ENCODE data around the gene UGT1A10.
A peak's percentile ranks its signal among the peaks of the same experiment; 100 is the strongest.

The UGT1A10 gene

DNA sequence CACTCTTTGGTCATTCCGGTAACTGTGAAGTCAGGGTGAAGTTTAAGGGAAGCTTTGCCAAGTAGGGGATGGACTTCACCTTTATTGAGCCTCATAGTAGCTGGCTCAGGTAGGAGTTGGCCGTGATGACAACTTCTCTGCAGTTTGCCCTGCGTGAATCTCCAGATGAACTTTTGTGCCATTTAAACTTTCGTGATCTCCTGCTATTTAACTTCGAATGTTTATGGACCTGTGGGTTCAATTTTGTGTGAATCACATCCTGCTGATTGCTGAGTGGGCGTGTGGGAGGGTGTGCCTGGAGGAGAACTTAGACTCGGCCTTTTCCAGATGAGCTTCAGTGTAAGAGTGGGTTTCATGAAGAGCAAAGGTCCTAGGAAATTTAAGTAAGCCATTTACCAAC lies 128.0 kb downstream of the UGT1A10 start:
- H3K27me3 ChIP-seq (ENCODE audit: insufficient read depth, low read length, poor library complexity): no peaks in the 10 kb centered on the region
- H3K79me2 ChIP-seq (ENCODE audit: control insufficient read depth, insufficient read depth, low read length): no peaks in the 10 kb centered on the region
- no peak overlapping the region for H3K4me2 ChIP-seq (ENCODE audit: low read length)
- no peak overlapping the region for H4K8ac ChIP-seq (ENCODE audit: low read depth, low read length)
- no peak overlapping the region for H3K4me3 ChIP-seq (ENCODE audit: low read length)
- no peaks in the 10 kb centered on the region for H3K4me1 ChIP-seq (ENCODE audit: control insufficient read depth, low read depth, low read length)
- WGBS (ENCODE audit: extremely low coverage, insufficient coverage, low lambda C conversion rate): no CpG with 5 or more reads among the region's 7 CpGs
- H3K23ac ChIP-seq (ENCODE audit: low read length): no peak overlapping the region
- H3K27ac ChIP-seq (ENCODE audit: low read depth, low read length): no peak overlapping the region
- H3K36me3 ChIP-seq (ENCODE audit: control insufficient read depth, insufficient read depth, low read length): no peaks in the 10 kb centered on the region
- H3K9ac ChIP-seq (ENCODE audit: low read length): no peak overlapping the region
- H2BK15ac ChIP-seq (replicated peaks; ENCODE audit: low read depth): no peak overlapping the region
- DNase-seq: no peak
- H2AK5ac ChIP-seq (ENCODE audit: low read length): no peak overlapping the region
- H3K79me1 ChIP-seq (ENCODE audit: low read length): no peaks in the 10 kb centered on the region
- no peak overlapping the region for H4K5ac ChIP-seq (ENCODE audit: low read length)
- no peak overlapping the region for H3K4ac ChIP-seq (ENCODE audit: low read depth, low read length)
- H2BK5ac ChIP-seq (ENCODE audit: low read length): no peak overlapping the region
- H2BK120ac ChIP-seq (ENCODE audit: low read depth, low read length): no peak overlapping the region
- H3K56ac ChIP-seq (ENCODE audit: low read length): no peak overlapping the region
- H3K18ac ChIP-seq (ENCODE audit: low read length): no peak overlapping the region

DNA sequence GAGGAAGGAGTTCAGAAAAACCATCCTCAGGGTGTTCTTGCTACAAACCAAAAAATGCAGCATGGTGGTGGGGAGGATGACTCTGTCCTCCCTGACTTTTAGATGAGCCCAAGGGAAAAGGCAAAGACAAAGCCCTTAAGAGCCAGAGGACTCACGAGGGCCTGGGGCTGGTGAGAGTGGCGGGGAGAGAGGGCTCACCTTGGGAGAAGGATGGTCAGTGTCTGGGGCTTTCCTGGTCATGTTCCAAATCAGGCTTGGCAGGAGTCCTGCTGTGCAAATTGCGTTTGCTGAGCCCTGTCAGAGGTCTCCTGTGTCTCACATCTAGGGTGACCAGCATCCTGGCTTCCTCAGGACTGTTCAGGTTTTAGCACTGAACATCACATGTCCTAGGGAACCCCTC lies 128.5 kb downstream of the UGT1A10 start:
- no peaks in the 10 kb centered on the region for H3K27me3 ChIP-seq (ENCODE audit: insufficient read depth, low read length, poor library complexity)
- H2BK5ac ChIP-seq (ENCODE audit: low read length): no peak overlapping the region

DNA sequence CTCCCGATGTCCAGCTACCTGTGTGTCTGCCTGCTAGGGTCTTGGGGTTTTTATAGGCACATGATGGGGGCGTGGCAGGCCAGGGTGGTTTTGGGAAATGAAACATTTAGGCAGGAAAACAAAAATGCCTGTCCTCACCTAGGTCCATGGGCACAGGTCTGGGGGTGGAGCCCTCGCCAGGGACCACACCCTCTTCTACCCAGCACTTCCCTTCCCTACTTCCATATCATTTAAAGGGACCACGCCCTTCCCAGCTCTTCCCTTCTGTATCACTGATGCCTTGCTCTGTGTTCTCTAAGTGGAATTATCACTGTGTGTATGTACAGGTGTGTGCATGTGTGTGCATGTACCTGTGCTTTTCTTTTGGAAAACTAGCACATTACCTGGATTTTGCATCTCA lies 130.2 kb downstream of the UGT1A10 start:
- Histone ChIP-seq H4K5ac (ENCODE audit: low read length) (no peak overlapping the region), H3K79me2 (ENCODE audit: control insufficient read depth, insufficient read depth, low read length) (no peaks in the 10 kb centered on the region), H3K79me1 (ENCODE audit: low read length) (no peaks in the 10 kb centered on the region), H2BK15ac (replicated peaks; ENCODE audit: low read depth) (no peak overlapping the region), H2AK5ac (ENCODE audit: low read length) (no peak overlapping the region), H3K4me1 (ENCODE audit: control insufficient read depth, low read depth, low read length) (no peaks in the 10 kb centered on the region), H3K4me2 (ENCODE audit: low read length) (no peak overlapping the region), H3K36me3 (ENCODE audit: control insufficient read depth, insufficient read depth, low read length) (no peaks in the 10 kb centered on the region), H3K9ac (ENCODE audit: low read length) (no peak overlapping the region), H3K4ac (ENCODE audit: low read depth, low read length) (no peak overlapping the region), H4K8ac (ENCODE audit: low read depth, low read length) (no peak overlapping the region), H2BK5ac (ENCODE audit: low read length) (no peak overlapping the region), H3K18ac (ENCODE audit: low read length) (no peak overlapping the region), H3K27ac (ENCODE audit: low read depth, low read length) (no peak overlapping the region), H2BK120ac (ENCODE audit: low read depth, low read length) (no peak overlapping the region), H3K23ac (ENCODE audit: low read length) (no peak overlapping the region), H3K27me3 (ENCODE audit: insufficient read depth, low read length, poor library complexity) (no peaks in the 10 kb centered on the region), H3K4me3 (ENCODE audit: low read length) (no peak overlapping the region), H3K56ac (ENCODE audit: low read length) (no peak overlapping the region)
- WGBS (ENCODE audit: extremely low coverage, insufficient coverage, low lambda C conversion rate): no CpG with 5 or more reads among the region's 4 CpGs
- DNase-seq: no peak

More for the DNA sequence above, 128.5 kb downstream of the UGT1A10 start:
- WGBS (ENCODE audit: extremely low coverage, insufficient coverage, low lambda C conversion rate): no CpG with 5 or more reads among the region's 3 CpGs
- DNase-seq: no peak
- no peak overlapping the region for H3K56ac ChIP-seq (ENCODE audit: low read length)
- H3K18ac ChIP-seq (ENCODE audit: low read length): no peak overlapping the region
- no peak overlapping the region for H4K5ac ChIP-seq (ENCODE audit: low read length)
- H4K8ac ChIP-seq (ENCODE audit: low read depth, low read length): no peak overlapping the region
- no peak overlapping the region for H2BK120ac ChIP-seq (ENCODE audit: low read depth, low read length)
- H3K4me2 ChIP-seq (ENCODE audit: low read length): no peak overlapping the region
- H2BK15ac ChIP-seq (replicated peaks; ENCODE audit: low read depth): no peak overlapping the region
- H3K27ac ChIP-seq (ENCODE audit: low read depth, low read length): no peak overlapping the region
- H3K9ac ChIP-seq (ENCODE audit: low read length): no peak overlapping the region
- no peaks in the 10 kb centered on the region for H3K79me2 ChIP-seq (ENCODE audit: control insufficient read depth, insufficient read depth, low read length)
- H3K4ac ChIP-seq (ENCODE audit: low read depth, low read length): no peak overlapping the region
- no peaks in the 10 kb centered on the region for H3K4me1 ChIP-seq (ENCODE audit: control insufficient read depth, low read depth, low read length)
- no peak overlapping the region for H3K4me3 ChIP-seq (ENCODE audit: low read length)
- H2AK5ac ChIP-seq (ENCODE audit: low read length): no peak overlapping the region
- H3K79me1 ChIP-seq (ENCODE audit: low read length): no peaks in the 10 kb centered on the region
- H3K23ac ChIP-seq (ENCODE audit: low read length): no peak overlapping the region
- no peaks in the 10 kb centered on the region for H3K36me3 ChIP-seq (ENCODE audit: control insufficient read depth, insufficient read depth, low read length)

DNA sequence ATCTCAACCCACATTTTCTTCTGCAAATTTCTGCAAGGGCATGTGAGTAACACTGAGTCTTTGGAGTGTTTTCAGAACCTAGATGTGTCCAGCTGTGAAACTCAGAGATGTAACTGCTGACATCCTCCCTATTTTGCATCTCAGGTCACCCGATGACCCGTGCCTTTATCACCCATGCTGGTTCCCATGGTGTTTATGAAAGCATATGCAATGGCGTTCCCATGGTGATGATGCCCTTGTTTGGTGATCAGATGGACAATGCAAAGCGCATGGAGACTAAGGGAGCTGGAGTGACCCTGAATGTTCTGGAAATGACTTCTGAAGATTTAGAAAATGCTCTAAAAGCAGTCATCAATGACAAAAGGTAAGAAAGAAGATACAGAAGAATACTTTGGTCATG lies 131.8 kb downstream of the UGT1A10 start:
- Histone ChIP-seq H3K4ac (ENCODE audit: low read depth, low read length) (no peak overlapping the region), H2BK120ac (ENCODE audit: low read depth, low read length) (no peak overlapping the region), H3K23ac (ENCODE audit: low read length) (no peak overlapping the region), H3K79me1 (ENCODE audit: low read length) (no peaks in the 10 kb centered on the region), H3K9ac (ENCODE audit: low read length) (no peak overlapping the region), H3K79me2 (ENCODE audit: control insufficient read depth, insufficient read depth, low read length) (no peaks in the 10 kb centered on the region), H2AK5ac (ENCODE audit: low read length) (no peak overlapping the region), H3K56ac (ENCODE audit: low read length) (no peak overlapping the region), H4K8ac (ENCODE audit: low read depth, low read length) (no peak overlapping the region), H3K27ac (ENCODE audit: low read depth, low read length) (no peak overlapping the region), H3K18ac (ENCODE audit: low read length) (no peak overlapping the region), H3K4me1 (ENCODE audit: control insufficient read depth, low read depth, low read length) (no peaks in the 10 kb centered on the region), H3K4me2 (ENCODE audit: low read length) (no peak overlapping the region), H3K27me3 (ENCODE audit: insufficient read depth, low read length, poor library complexity) (no peaks in the 10 kb centered on the region), H4K5ac (ENCODE audit: low read length) (no peak overlapping the region), H2BK5ac (ENCODE audit: low read length) (no peak overlapping the region), H2BK15ac (replicated peaks; ENCODE audit: low read depth) (no peak overlapping the region), H3K4me3 (ENCODE audit: low read length) (no peak overlapping the region), H3K36me3 (ENCODE audit: control insufficient read depth, insufficient read depth, low read length) (no peaks in the 10 kb centered on the region)
- peak; percentile 2 for DNase-seq
- WGBS (ENCODE audit: extremely low coverage, insufficient coverage, low lambda C conversion rate): no CpG with 5 or more reads among the region's 4 CpGs

DNA sequence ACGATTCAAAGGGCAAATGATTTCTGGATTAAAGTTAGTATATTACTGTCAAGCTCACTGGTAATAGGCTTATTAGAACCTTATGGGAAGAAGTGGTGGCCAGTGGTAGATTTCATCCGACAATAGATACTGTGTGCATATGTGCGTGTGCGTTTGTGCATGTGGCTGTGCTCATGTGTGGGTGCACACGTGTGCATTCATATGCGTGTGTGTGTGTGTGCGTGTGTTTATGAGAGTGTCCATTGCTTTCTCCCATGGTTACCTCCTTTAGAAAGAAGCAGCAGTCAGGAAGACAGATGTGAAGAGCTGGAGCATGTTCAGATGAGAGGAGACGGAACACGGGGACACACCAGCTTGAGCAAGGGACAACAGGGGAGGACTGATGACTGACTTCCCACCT lies 133.0 kb downstream of the UGT1A10 start:
- H3K4me3 ChIP-seq (ENCODE audit: low read length): no peak overlapping the region
- H2BK5ac ChIP-seq (ENCODE audit: low read length): no peak overlapping the region
- DNase-seq: no peak
- no peak overlapping the region for H3K9ac ChIP-seq (ENCODE audit: low read length)
- H3K4me1 ChIP-seq (ENCODE audit: control insufficient read depth, low read depth, low read length): no peaks in the 10 kb centered on the region
- no peak overlapping the region for H4K8ac ChIP-seq (ENCODE audit: low read depth, low read length)
- no peaks in the 10 kb centered on the region for H3K79me1 ChIP-seq (ENCODE audit: low read length)
- no peaks in the 10 kb centered on the region for H3K27me3 ChIP-seq (ENCODE audit: insufficient read depth, low read length, poor library complexity)
- no peak overlapping the region for H2BK120ac ChIP-seq (ENCODE audit: low read depth, low read length)
- H3K18ac ChIP-seq (ENCODE audit: low read length): no peak overlapping the region
- no peaks in the 10 kb centered on the region for H3K79me2 ChIP-seq (ENCODE audit: control insufficient read depth, insufficient read depth, low read length)
- no peaks in the 10 kb centered on the region for H3K36me3 ChIP-seq (ENCODE audit: control insufficient read depth, insufficient read depth, low read length)
- H2AK5ac ChIP-seq (ENCODE audit: low read length): no peak overlapping the region
- WGBS (ENCODE audit: extremely low coverage, insufficient coverage, low lambda C conversion rate): no CpG with 5 or more reads among the region's 9 CpGs
- H3K4ac ChIP-seq (ENCODE audit: low read depth, low read length): no peak overlapping the region
- H3K23ac ChIP-seq (ENCODE audit: low read length): no peak overlapping the region
- H4K5ac ChIP-seq (ENCODE audit: low read length): no peak overlapping the region
- no peak overlapping the region for H3K56ac ChIP-seq (ENCODE audit: low read length)
- no peak overlapping the region for H2BK15ac ChIP-seq (replicated peaks; ENCODE audit: low read depth)
- H3K4me2 ChIP-seq (ENCODE audit: low read length): no peak overlapping the region
- no peak overlapping the region for H3K27ac ChIP-seq (ENCODE audit: low read depth, low read length)

DNA sequence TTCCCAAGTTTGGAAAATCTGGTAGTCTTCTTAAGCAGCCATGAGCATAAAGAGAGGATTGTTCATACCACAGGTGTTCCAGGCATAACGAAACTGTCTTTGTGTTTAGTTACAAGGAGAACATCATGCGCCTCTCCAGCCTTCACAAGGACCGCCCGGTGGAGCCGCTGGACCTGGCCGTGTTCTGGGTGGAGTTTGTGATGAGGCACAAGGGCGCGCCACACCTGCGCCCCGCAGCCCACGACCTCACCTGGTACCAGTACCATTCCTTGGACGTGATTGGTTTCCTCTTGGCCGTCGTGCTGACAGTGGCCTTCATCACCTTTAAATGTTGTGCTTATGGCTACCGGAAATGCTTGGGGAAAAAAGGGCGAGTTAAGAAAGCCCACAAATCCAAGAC lies 135.9 kb downstream of the UGT1A10 start:
- Histone ChIP-seq H3K79me1 (ENCODE audit: low read length) (no peaks in the 10 kb centered on the region), H3K4me2 (ENCODE audit: low read length) (no peak overlapping the region), H3K9ac (ENCODE audit: low read length) (no peak overlapping the region), H2AK5ac (ENCODE audit: low read length) (no peak overlapping the region), H3K56ac (ENCODE audit: low read length) (no peak overlapping the region), H3K79me2 (ENCODE audit: control insufficient read depth, insufficient read depth, low read length) (no peaks in the 10 kb centered on the region), H2BK15ac (replicated peaks; ENCODE audit: low read depth) (no peak overlapping the region), H3K18ac (ENCODE audit: low read length) (no peak overlapping the region), H3K27me3 (ENCODE audit: insufficient read depth, low read length, poor library complexity) (no peaks in the 10 kb centered on the region), H3K4me3 (ENCODE audit: low read length) (no peak overlapping the region), H4K8ac (ENCODE audit: low read depth, low read length) (no peak overlapping the region), H3K4me1 (ENCODE audit: control insufficient read depth, low read depth, low read length) (no peaks in the 10 kb centered on the region), H3K4ac (ENCODE audit: low read depth, low read length) (no peak overlapping the region), H2BK5ac (ENCODE audit: low read length) (no peak overlapping the region), H3K23ac (ENCODE audit: low read length) (no peak overlapping the region), H3K36me3 (ENCODE audit: control insufficient read depth, insufficient read depth, low read length) (no peaks in the 10 kb centered on the region), H2BK120ac (ENCODE audit: low read depth, low read length) (no peak overlapping the region), H4K5ac (ENCODE audit: low read length) (no peak overlapping the region), H3K27ac (ENCODE audit: low read depth, low read length) (no peak overlapping the region)
- no CpG with 5 or more reads among the region's 16 CpGs for WGBS (ENCODE audit: extremely low coverage, insufficient coverage, low lambda C conversion rate)
- no peak for DNase-seq
